ENCODE measurements around the gene KIF26B.

DNA sequence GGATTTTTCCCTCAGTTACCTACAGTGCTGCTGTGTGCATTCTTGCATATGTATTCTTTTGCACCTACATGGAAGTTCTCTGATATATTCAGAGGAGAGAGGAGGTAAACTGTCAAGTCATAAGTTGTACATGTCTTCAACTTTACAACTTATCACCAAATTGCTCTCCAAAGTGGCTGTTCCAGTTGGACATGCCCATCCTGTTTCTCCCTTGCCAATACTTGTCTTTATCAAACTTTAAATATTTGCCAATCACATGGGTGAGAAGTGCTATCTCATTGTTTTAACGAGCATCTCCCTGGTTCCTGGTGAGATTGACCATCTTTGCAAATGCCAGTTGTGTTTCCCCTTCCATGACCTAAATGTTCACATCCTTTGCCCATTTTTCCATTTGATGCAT lies 88.2 kb downstream of the KIF26B start:
- TF ChIP-seq, protein P1, sequence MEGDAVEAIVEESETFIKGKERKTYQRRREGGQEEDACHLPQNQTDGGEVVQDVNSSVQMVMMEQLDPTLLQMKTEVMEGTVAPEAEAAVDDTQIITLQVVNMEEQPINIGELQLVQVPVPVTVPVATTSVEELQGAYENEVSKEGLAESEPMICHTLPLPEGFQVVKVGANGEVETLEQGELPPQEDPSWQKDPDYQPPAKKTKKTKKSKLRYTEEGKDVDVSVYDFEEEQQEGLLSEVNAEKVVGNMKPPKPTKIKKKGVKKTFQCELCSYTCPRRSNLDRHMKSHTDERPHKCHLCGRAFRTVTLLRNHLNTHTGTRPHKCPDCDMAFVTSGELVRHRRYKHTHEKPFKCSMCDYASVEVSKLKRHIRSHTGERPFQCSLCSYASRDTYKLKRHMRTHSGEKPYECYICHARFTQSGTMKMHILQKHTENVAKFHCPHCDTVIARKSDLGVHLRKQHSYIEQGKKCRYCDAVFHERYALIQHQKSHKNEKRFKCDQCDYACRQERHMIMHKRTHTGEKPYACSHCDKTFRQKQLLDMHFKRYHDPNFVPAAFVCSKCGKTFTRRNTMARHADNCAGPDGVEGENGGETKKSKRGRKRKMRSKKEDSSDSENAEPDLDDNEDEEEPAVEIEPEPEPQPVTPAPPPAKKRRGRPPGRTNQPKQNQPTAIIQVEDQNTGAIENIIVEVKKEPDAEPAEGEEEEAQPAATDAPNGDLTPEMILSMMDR (IDR thresholded peaks at IDR 0.05; ENCODE audit: insufficient read depth, low read length, poor library complexity, severe bottlenecking) = no peak
- no peak for TF ChIP-seq EZH2phosphoT487 (conservative IDR thresholded peaks at IDR 0.05; ENCODE audit: low read length)

Measured in SU-DHL-6 (cell line).